CD4-positive, alpha-beta T cell treated with Interleukin-2 at 100 ng/mL for 4 hours (primary cell): Measurements from ENCODE around the gene ZNF281.
"Not testable (repeated sequence)": the region's sequence is repeated elsewhere in the genome, so short reads cannot be mapped to it uniquely, and the experiment has no call there.

Experiments used
- DNase-seq: peaks from one replicate; pipeline ENCODE4 v3.0.0-alpha.2; 2020; ENCODE audit warnings: low spot score

Gene ZNF281

DNA sequence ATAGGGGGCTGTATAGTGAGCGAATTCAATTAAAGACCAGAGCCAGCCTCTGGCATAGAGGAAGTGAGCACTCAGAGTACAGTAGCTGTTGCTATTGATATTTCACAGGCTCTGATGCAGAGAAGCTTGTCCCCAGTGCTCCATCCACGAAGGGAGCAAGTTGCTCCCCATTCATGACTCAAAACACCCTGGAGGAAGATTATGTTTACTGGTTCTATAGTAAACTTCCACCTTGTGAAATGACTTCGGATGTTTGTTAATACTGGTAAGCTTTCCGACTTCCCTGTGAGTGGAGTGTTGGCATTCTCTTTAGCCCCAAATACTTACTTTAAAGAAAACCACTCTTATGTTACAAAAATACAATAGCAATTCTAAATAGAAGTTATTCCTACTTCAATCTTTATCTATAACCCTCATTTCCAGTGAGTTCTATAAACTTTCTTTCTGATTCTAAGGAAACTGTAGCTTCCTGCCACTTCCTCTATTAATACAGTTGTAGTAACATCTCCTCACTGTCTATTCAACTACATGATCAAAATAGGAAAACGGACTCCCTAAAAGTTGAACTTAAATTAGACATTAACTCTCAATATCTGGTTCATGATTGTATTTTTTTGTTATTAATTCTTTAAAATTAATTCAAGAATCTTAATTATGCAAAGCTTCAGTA lies 46.4 kb downstream of the ZNF281 start:
- DNase-seq, result no peak

DNA sequence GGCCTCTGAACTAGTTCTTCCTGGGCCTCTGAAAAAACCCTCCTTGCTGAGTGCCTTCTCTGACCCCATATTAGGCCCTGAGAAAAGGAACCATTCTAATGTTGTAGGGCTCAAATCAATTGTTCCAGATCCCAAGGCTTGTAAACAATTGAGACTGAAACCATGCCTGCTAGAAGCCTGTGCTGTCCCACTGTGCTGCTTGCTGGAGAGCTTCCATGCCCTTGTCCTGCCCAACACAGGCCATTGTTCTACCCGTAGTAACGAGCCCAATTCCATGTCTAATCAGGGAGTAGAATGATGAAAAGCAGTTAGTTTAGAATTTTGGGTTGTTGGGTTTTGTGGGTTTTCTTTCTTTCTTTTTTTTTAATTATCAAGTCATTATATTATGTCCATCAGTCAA lies 47.4 kb downstream of the ZNF281 start:
- DNase-seq, result no peak

DNA sequence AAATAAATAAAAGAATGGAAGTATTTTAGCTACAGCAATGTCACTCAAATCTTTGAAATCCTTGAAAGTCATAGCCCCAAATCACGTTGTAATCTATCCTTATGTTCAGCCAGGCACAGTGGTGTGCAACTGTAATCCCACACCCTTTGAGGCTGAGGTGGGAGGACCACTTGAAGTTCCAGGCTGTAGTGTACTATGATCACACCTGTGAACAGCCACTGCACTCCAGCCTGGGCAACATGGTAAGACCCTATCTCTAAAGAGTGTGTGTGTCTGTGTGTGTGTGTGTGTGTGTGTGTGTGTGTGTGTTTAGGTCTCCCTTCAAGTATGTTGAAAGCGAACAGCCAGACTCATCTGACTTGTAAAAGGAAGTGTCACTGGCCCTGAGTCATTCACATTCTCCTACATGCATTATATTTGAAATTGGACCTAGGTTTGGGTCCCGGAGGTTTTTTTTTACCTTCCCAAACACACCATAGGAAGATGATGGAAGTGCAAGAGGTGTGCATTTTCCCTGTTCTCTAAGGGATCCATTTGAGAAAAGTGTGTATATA lies 50.1 kb downstream of the ZNF281 start:
- no peak for DNase-seq

DNA sequence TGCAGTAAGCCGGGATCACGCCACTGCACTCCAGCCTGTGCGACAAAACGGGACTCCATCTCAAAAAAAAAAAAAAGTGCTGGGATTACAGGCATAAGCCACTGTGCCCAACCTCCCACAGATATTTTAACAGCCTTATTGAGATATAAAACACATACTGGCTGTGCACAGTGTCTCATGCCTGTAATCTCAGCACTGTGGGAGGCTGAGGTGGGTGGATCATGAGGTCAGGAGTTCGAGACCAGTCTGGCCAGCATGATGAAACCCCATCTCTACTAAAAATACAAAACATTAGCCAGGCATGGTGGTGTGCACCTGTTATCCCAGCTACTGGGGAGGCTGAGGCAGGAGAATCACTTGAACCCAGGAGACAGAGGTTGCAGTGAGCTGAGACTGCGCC lies 51.9 kb downstream of the ZNF281 start:
- not testable (repeated sequence) for DNase-seq

DNA sequence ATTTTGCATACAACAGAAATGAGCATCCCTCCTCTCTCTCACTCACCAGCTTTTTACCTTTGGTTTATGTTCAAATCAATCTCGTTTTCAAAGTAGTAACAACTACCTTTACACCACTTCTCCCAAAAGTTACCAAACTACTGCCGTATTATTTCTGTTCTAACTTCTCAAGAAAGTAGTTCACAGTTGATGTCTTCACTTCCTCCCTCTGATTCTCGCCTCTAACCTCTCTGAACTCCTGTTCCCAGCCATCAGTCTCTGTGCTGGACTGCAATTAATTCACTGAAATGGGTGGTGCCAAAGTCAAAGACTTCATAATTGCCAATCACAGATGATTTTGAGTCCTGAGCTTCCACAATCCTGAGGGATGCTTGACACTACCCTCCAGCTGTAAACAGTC lies 54.0 kb downstream of the ZNF281 start:
- no peak for DNase-seq
